CD4-positive, alpha-beta memory T cell (primary cell): Measurements from ENCODE around the gene PRPH2. TPM values are rescaled to one million over a fixed set of nuclear protein-coding genes. Genes with fewer than 3 reads are reported as not detected.
"Not testable (repeated sequence)": the region's sequence is repeated elsewhere in the genome, so short reads cannot be mapped to it uniquely, and the experiment has no call there.

Experiments
- CTCF ChIA-PET: fragments of 350-600 bp; sonication (Branson Sonifier 250); formaldehyde crosslinking; loops from one replicate; lab custom pipeline; 2021; ENCODE audit warnings: inconsistent platforms; ENCODE audit not compliant: partially characterized antibody; lab: Charles Lee
- POLR2A ChIA-PET: fragments of 350-600 bp; sonication (Branson Sonifier 250); formaldehyde crosslinking; loops from one replicate; lab custom pipeline; 2021; ENCODE audit not compliant: partially characterized antibody; lab: Charles Lee
- DNase-seq, 5 donors: peaks; one replicate each; pipeline versions ENCODE4 v3.0.0 to v3.0.0-alpha.2; 2020 to 2022; ENCODE audit warnings: mixed read lengths in 1 of 5
- H3K27ac ChIP-seq: one replicate; pipeline ENCODE4 v1.7.0; 2013; ENCODE audit warnings: low read depth, low read length
- H3K27me3 ChIP-seq: 2 replicates; pipeline ENCODE4 v1.7.0; 2013; ENCODE audit warnings: mild to moderate bottlenecking, low read length, moderate library complexity; ENCODE audit not compliant: insufficient read depth
- H3K36me3 ChIP-seq: 2 replicates; pipeline ENCODE4 v1.7.0; 2013; ENCODE audit warnings: mild to moderate bottlenecking, low read length, moderate library complexity; ENCODE audit not compliant: insufficient read depth
- H3K4me1 ChIP-seq: 2 replicates; pipeline ENCODE4 v1.7.0; 2013; ENCODE audit warnings: mild to moderate bottlenecking, low read length, moderate library complexity; ENCODE audit not compliant: insufficient read depth
- H3K4me3 ChIP-seq, 2 donors: one replicate each; pipeline ENCODE4 v1.7.0; 2013; ENCODE audit warnings: low read length in 2 of 2, mild to moderate bottlenecking in 1 of 2
- H3K9me3 ChIP-seq, 2 donors: one replicate each; pipeline ENCODE4 v1.7.0; 2013; ENCODE audit warnings: low read length in 2 of 2, control low read depth in 1 of 2; ENCODE audit not compliant: control insufficient read depth in 1 of 2
- H3K27ac Mint-ChIP-seq, 7 donors: one replicate each; pipeline ENCODE4 v1.8.0; 2020 to 2021; ENCODE audit warnings: mixed read lengths in 7 of 7, mild to moderate bottlenecking in 6 of 7, inconsistent platforms in 3 of 7, moderate library complexity in 3 of 7
- H3K27me3 Mint-ChIP-seq, 2 donors: one replicate each; pipeline ENCODE4 v1.8.0; 2020 to 2021; ENCODE audit warnings: mixed read lengths in 2 of 2
- H3K36me3 Mint-ChIP-seq, 2 donors: one replicate each; pipeline ENCODE4 v1.8.0; 2020 to 2021; ENCODE audit warnings: mixed read lengths in 2 of 2, inconsistent platforms in 1 of 2, mild to moderate bottlenecking in 1 of 2
- H3K4me1 Mint-ChIP-seq, 4 donors: one replicate each; pipeline ENCODE4 v1.8.0; 2020 to 2021; ENCODE audit warnings: mixed read lengths in 4 of 4, mild to moderate bottlenecking in 1 of 4
- H3K4me3 Mint-ChIP-seq, 8 donors: one replicate each; pipeline ENCODE4 v1.8.0; 2020 to 2021; ENCODE audit warnings: mixed read lengths in 8 of 8, mild to moderate bottlenecking in 7 of 8, moderate library complexity in 6 of 8, inconsistent platforms in 3 of 8
- H3K9me3 Mint-ChIP-seq, 8 donors: one replicate each; pipeline ENCODE4 v1.8.0; 2020 to 2021; ENCODE audit warnings: mixed read lengths in 8 of 8, mild to moderate bottlenecking in 5 of 8, inconsistent platforms in 3 of 8, moderate library complexity in 1 of 8
- intact Hi-C: fragments of 100-400 bp; cut with micrococcal nuclease; formaldehyde crosslinking; loops from one replicate; pipeline ENCODE4 v1.15.1; 2023
- polyA plus RNA-seq, 2 donors: library from polyadenylated mRNA; unstranded; fragments of 300-500 nt; fragmentation: Illumina TruSeq; gene quantifications; one replicate each; pipeline ENCODE4 v1.2.3, GENCODE V29; 2021
- total RNA-seq, 2 experiments: library from RNA; stranded (reverse); gene quantifications; one replicate each; pipeline ENCODE4 v1.2.3, GENCODE V29; 2021

The PRPH2 gene
- total and polyA plus RNA-seq, 4 experiments from 2014 or later: 0.11 TPM; not detected in 3

GRCh38 chr6:42704937-42705374, 17.4 kb downstream of the PRPH2 start:
- Histone ChIP-seq H3K9me3 (no peaks in the 10 kb centered on the region), H3K36me3 (no peaks in the 10 kb centered on the region), H3K4me3 (no peak overlapping the region), H3K27ac (no peak overlapping the region), H3K27me3 (no peaks in the 10 kb centered on the region), H3K4me1 (no peaks in the 10 kb centered on the region)
- H3K36me3 Mint-ChIP-seq: no peaks in the 10 kb centered on the region
- H3K4me1 Mint-ChIP-seq: peaks cover 0 to 2% (median 0%) of the 10 kb centered on the region in 4 donors
- intact Hi-C loops: no loop called here
- no peaks in the 10 kb centered on the region for H3K27me3 Mint-ChIP-seq
- ChIA-PET POLR2A (interaction anchor here (1.1 to 1.4 kb wide), 2 partner anchors 12 to 22 kb away, joined by 3 to 4 read pairs; no protein-coding TSS in a partner anchor), CTCF (no interaction called here)
- no peak overlapping the region for H3K27ac Mint-ChIP-seq
- no peak overlapping the region for H3K4me3 Mint-ChIP-seq
- DNase-seq: no peak
- H3K9me3 Mint-ChIP-seq: no peaks in the 10 kb centered on the region

- Histone ChIP-seq H3K27me3 (no peaks in the 10 kb centered on the region), H3K4me3 (no peak overlapping the region), H3K9me3 (no peaks in the 10 kb centered on the region), H3K27ac (no peak overlapping the region), H3K36me3 (no peaks in the 10 kb centered on the region), H3K4me1 (no peaks in the 10 kb centered on the region)
- DNase-seq: no peak
- no peaks in the 10 kb centered on the region for H3K9me3 Mint-ChIP-seq
- H3K27me3 Mint-ChIP-seq: no peaks in the 10 kb centered on the region
- H3K36me3 Mint-ChIP-seq: no peaks in the 10 kb centered on the region
- POLR2A ChIA-PET: interaction anchor here (1.1 to 1.4 kb wide), 2 partner anchors 11 to 22 kb away, joined by 3 to 4 read pairs; no protein-coding TSS in a partner anchor
- H3K4me1 Mint-ChIP-seq: peaks cover 0 to 2% (median 0%) of the 10 kb centered on the region in 4 donors
- H3K4me3 Mint-ChIP-seq: no peak overlapping the region
- CTCF ChIA-PET: no interaction called here
- H3K27ac Mint-ChIP-seq: no peak overlapping the region
- intact Hi-C loops: no loop called here
Observed at GRCh38 chr6:42704251-42704936, 18.0 kb downstream of the PRPH2 start.

GRCh38 chr6:42702786-42703185, 19.6 kb downstream of the PRPH2 start:
- H3K4me1 ChIP-seq, H3K27ac ChIP-seq, H3K4me3 ChIP-seq, H3K9me3 Mint-ChIP-seq, H3K4me3 Mint-ChIP-seq, H3K4me1 Mint-ChIP-seq, H3K36me3 ChIP-seq, intact Hi-C loops, POLR2A ChIA-PET, H3K9me3 ChIP-seq, H3K27ac Mint-ChIP-seq, H3K36me3 Mint-ChIP-seq, CTCF ChIA-PET, H3K27me3 Mint-ChIP-seq, DNase-seq, H3K27me3 ChIP-seq: not testable (repeated sequence)

- H3K36me3 ChIP-seq: no peaks in the 10 kb centered on the region
- no peaks in the 10 kb centered on the region for H3K9me3 ChIP-seq
- DNase-seq: no peak
- CTCF ChIA-PET: no interaction called here
- intact Hi-C loops: no loop called here
- POLR2A ChIA-PET: no interaction called here
- H3K36me3 Mint-ChIP-seq: no peaks in the 10 kb centered on the region
- no peaks in the 10 kb centered on the region for H3K27me3 ChIP-seq
- H3K4me3 Mint-ChIP-seq: no peak overlapping the region
- no peaks in the 10 kb centered on the region for H3K27me3 Mint-ChIP-seq
- no peaks in the 10 kb centered on the region for H3K9me3 Mint-ChIP-seq
- H3K27ac Mint-ChIP-seq: no peak overlapping the region
- H3K4me3 ChIP-seq: no peak overlapping the region
- H3K4me1 ChIP-seq: no peaks in the 10 kb centered on the region
- H3K4me1 Mint-ChIP-seq: peaks cover 0 to 2% (median 0%) of the 10 kb centered on the region in 4 donors
- H3K27ac ChIP-seq: no peak overlapping the region
Observed at GRCh38 chr6:42702200-42702599, 20.2 kb downstream of the PRPH2 start.

- Histone ChIP-seq H3K36me3 (no peaks in the 10 kb centered on the region), H3K9me3 (no peaks in the 10 kb centered on the region), H3K27ac (no peak overlapping the region), H3K4me3 (no peak overlapping the region), H3K4me1 (peaks cover 10% of the 10 kb centered on the region), H3K27me3 (no peaks in the 10 kb centered on the region)
- intact Hi-C loops: no loop called here
- no peaks in the 10 kb centered on the region for H3K27me3 Mint-ChIP-seq
- no peaks in the 10 kb centered on the region for H3K9me3 Mint-ChIP-seq
- ChIA-PET CTCF (no interaction called here), POLR2A (interaction anchor here (0.7 to 1.8 kb wide), 3 partner anchors 28 to 120 kb away, joined by 4 to 6 read pairs (median 6); no protein-coding TSS in a partner anchor)
- H3K36me3 Mint-ChIP-seq: peaks cover 7 to 18% of the 10 kb centered on the region in 2 donors
- DNase-seq: no peak
- no peak overlapping the region for H3K4me3 Mint-ChIP-seq
- peak overlapping the region in 1 of 7 donors; percentile 8 for H3K27ac Mint-ChIP-seq
- H3K4me1 Mint-ChIP-seq: peaks cover 10 to 20% (median 13%) of the 10 kb centered on the region in 4 donors
Observed at GRCh38 chr6:42698217-42698616, 24.2 kb downstream of the PRPH2 start.

- Mint-ChIP-seq H3K9me3 (no peaks in the 10 kb centered on the region), H3K27ac (no peak overlapping the region), H3K27me3 (no peaks in the 10 kb centered on the region), H3K4me1 (peaks cover 13 to 25% (median 18%) of the 10 kb centered on the region in 4 donors), H3K4me3 (no peak overlapping the region), H3K36me3 (peaks cover 12 to 27% of the 10 kb centered on the region in 2 donors)
- H3K36me3 ChIP-seq: no peaks in the 10 kb centered on the region
- H3K4me1 ChIP-seq: peaks cover 12% of the 10 kb centered on the region
- DNase-seq: no peak
- H3K9me3 ChIP-seq: no peaks in the 10 kb centered on the region
- no peak overlapping the region for H3K27ac ChIP-seq
- intact Hi-C loops: no loop called here
- ChIA-PET POLR2A (interaction anchor here (1.8 kb wide), 1 partner anchor 29 kb away, joined by 6 read pairs; no protein-coding TSS in a partner anchor), CTCF (no interaction called here)
- no peaks in the 10 kb centered on the region for H3K27me3 ChIP-seq
- H3K4me3 ChIP-seq: no peak overlapping the region
Observed at GRCh38 chr6:42697268-42697655, 25.1 kb downstream of the PRPH2 start.

GRCh38 chr6:42696526-42697267, 25.7 kb downstream of the PRPH2 start:
- intact Hi-C loops: no loop called here
- no peak overlapping the region for H3K27ac ChIP-seq
- peaks cover 12 to 31% of the 10 kb centered on the region in 2 donors for H3K36me3 Mint-ChIP-seq
- H3K36me3 ChIP-seq: no peaks in the 10 kb centered on the region
- no peaks in the 10 kb centered on the region for H3K9me3 ChIP-seq
- H3K27me3 Mint-ChIP-seq: no peaks in the 10 kb centered on the region
- peaks cover 13 to 25% (median 18%) of the 10 kb centered on the region in 4 donors for H3K4me1 Mint-ChIP-seq
- ChIA-PET CTCF (no interaction called here), POLR2A (interaction anchor here (1.8 kb wide), 1 partner anchor 30 kb away, joined by 6 read pairs; no protein-coding TSS in a partner anchor)
- DNase-seq: no peak
- H3K27me3 ChIP-seq: no peaks in the 10 kb centered on the region
- H3K27ac Mint-ChIP-seq: peak overlapping the region in 4 of 7 donors; percentile 15 to 79 (median 25)
- H3K4me1 ChIP-seq: peaks cover 12% of the 10 kb centered on the region
- no peaks in the 10 kb centered on the region for H3K9me3 Mint-ChIP-seq
- no peak overlapping the region for H3K4me3 ChIP-seq
- H3K4me3 Mint-ChIP-seq: no peak overlapping the region
